Stimulated activated memory B cell treated with anti-CD40 and anti-IgM and Interleukin-4, amounts not matched to agents 10 μg/mL and 1 μg/mL and 100 μg/mL, for 72 hours (primary cell): ENCODE results near the gene STK32B.

ENCODE experiments used
- ATAC-seq: fragments of 150-1000 bp; cut with Tn5 transposase; 2 replicates; pipeline ENCODE4 v1.10.0; 2021
- H3K27ac Mint-ChIP-seq: one replicate; pipeline ENCODE4 v1.8.0; 2022; ENCODE audit warnings: mild to moderate bottlenecking, mixed read lengths
- H3K27me3 Mint-ChIP-seq: one replicate; pipeline ENCODE4 v1.8.0; 2022; ENCODE audit warnings: mixed read lengths
- H3K36me3 Mint-ChIP-seq: one replicate; pipeline ENCODE4 v1.8.0; 2022; ENCODE audit warnings: mixed read lengths
- H3K4me1 Mint-ChIP-seq: one replicate; pipeline ENCODE4 v1.8.0; 2022; ENCODE audit warnings: mixed read lengths
- H3K4me3 Mint-ChIP-seq: one replicate; pipeline ENCODE4 v1.8.0; 2022; ENCODE audit warnings: mild to moderate bottlenecking, moderate library complexity, mixed read lengths
- H3K9me3 Mint-ChIP-seq: one replicate; pipeline ENCODE4 v1.8.0; 2022; ENCODE audit warnings: mixed read lengths

STK32B gene

GRCh38 chr4:5381961-5382441, 330.7 kb downstream of the STK32B start:
- Mint-ChIP-seq H3K9me3 (peaks cover 9% of the 10 kb centered on the region), H3K27me3 (peaks cover 12% of the 10 kb centered on the region), H3K4me1 (no peaks in the 10 kb centered on the region), H3K27ac (no peak overlapping the region), H3K36me3 (no peaks in the 10 kb centered on the region), H3K4me3 (no peak overlapping the region)
- ATAC-seq = no peak

- Mint-ChIP-seq H3K27ac (no peak overlapping the region), H3K4me3 (no peak overlapping the region), H3K27me3 (peaks cover 12% of the 10 kb centered on the region), H3K4me1 (no peaks in the 10 kb centered on the region), H3K9me3 (peaks cover 4% of the 10 kb centered on the region), H3K36me3 (no peaks in the 10 kb centered on the region)
- no peak for ATAC-seq
Observed at GRCh38 chr4:5383191-5383980, 332.1 kb downstream of the STK32B start.

- no peaks in the 10 kb centered on the region for H3K9me3 Mint-ChIP-seq
- no peak overlapping the region for H3K4me3 Mint-ChIP-seq
- no peaks in the 10 kb centered on the region for H3K36me3 Mint-ChIP-seq
- ATAC-seq = no peak
- H3K27me3 Mint-ChIP-seq = peaks cover 12% of the 10 kb centered on the region
- H3K27ac Mint-ChIP-seq = no peak overlapping the region
- H3K4me1 Mint-ChIP-seq = no peaks in the 10 kb centered on the region
Observed at GRCh38 chr4:5385741-5386311, 334.5 kb downstream of the STK32B start.

- no peaks in the 10 kb centered on the region for H3K36me3 Mint-ChIP-seq
- no peak overlapping the region for H3K27ac Mint-ChIP-seq
- H3K4me3 Mint-ChIP-seq = no peak overlapping the region
- peaks cover 12% of the 10 kb centered on the region for H3K27me3 Mint-ChIP-seq
- ATAC-seq = no peak
- no peaks in the 10 kb centered on the region for H3K9me3 Mint-ChIP-seq
- no peaks in the 10 kb centered on the region for H3K4me1 Mint-ChIP-seq
Observed at GRCh38 chr4:5386921-5387320, 335.6 kb downstream of the STK32B start.

- no peak for ATAC-seq
Observed at GRCh38 chr4:5387457-5387856, 336.2 kb downstream of the STK32B start.

GRCh38 chr4:5389756-5390310, 338.6 kb downstream of the STK32B start:
- Mint-ChIP-seq H3K4me3 (no peak overlapping the region), H3K27ac (no peak overlapping the region), H3K27me3 (no peaks in the 10 kb centered on the region), H3K36me3 (no peaks in the 10 kb centered on the region), H3K9me3 (peaks cover 6% of the 10 kb centered on the region), H3K4me1 (no peaks in the 10 kb centered on the region)
- no peak for ATAC-seq

More at GRCh38 chr4:5387457-5387856, 336.2 kb downstream of the STK32B start:
- H3K36me3 Mint-ChIP-seq = no peaks in the 10 kb centered on the region
- H3K4me1 Mint-ChIP-seq = no peaks in the 10 kb centered on the region
- H3K27me3 Mint-ChIP-seq = peaks cover 12% of the 10 kb centered on the region
- no peak overlapping the region for H3K4me3 Mint-ChIP-seq
- H3K27ac Mint-ChIP-seq = no peak overlapping the region
- peaks cover 1% of the 10 kb centered on the region for H3K9me3 Mint-ChIP-seq

- no peaks in the 10 kb centered on the region for H3K36me3 Mint-ChIP-seq
Observed at GRCh38 chr4:5391492-5391891, 340.2 kb downstream of the STK32B start.

GRCh38 chr4:5393911-5394513, 342.7 kb downstream of the STK32B start:
- Mint-ChIP-seq H3K9me3 (peaks cover 6% of the 10 kb centered on the region), H3K4me1 (no peaks in the 10 kb centered on the region), H3K36me3 (no peaks in the 10 kb centered on the region), H3K4me3 (no peak overlapping the region), H3K27me3 (no peaks in the 10 kb centered on the region), H3K27ac (no peak overlapping the region)
- ATAC-seq = no peak

More at GRCh38 chr4:5391492-5391891, 340.2 kb downstream of the STK32B start:
- H3K4me3 Mint-ChIP-seq = no peak overlapping the region
- H3K27ac Mint-ChIP-seq = no peak overlapping the region
- H3K4me1 Mint-ChIP-seq = no peaks in the 10 kb centered on the region
- ATAC-seq = no peak
- no peaks in the 10 kb centered on the region for H3K27me3 Mint-ChIP-seq
- peaks cover 6% of the 10 kb centered on the region for H3K9me3 Mint-ChIP-seq

- Mint-ChIP-seq H3K4me1 (no peaks in the 10 kb centered on the region), H3K27me3 (no peaks in the 10 kb centered on the region), H3K4me3 (no peak overlapping the region), H3K9me3 (peaks cover 6% of the 10 kb centered on the region), H3K36me3 (no peaks in the 10 kb centered on the region), H3K27ac (no peak overlapping the region)
- ATAC-seq = no peak
Observed at GRCh38 chr4:5395781-5396180, 344.5 kb downstream of the STK32B start.

GRCh38 chr4:5398056-5398455, 346.8 kb downstream of the STK32B start:
- Mint-ChIP-seq H3K4me3 (no peak overlapping the region), H3K4me1 (no peaks in the 10 kb centered on the region)

GRCh38 chr4:5399124-5399523, 347.8 kb downstream of the STK32B start:
- peaks cover 12% of the 10 kb centered on the region for H3K27me3 Mint-ChIP-seq
- no peak overlapping the region for H3K4me3 Mint-ChIP-seq
- no peak overlapping the region for H3K27ac Mint-ChIP-seq
- no peaks in the 10 kb centered on the region for H3K4me1 Mint-ChIP-seq
- no peaks in the 10 kb centered on the region for H3K36me3 Mint-ChIP-seq
- no peak for ATAC-seq
- peaks cover 11% of the 10 kb centered on the region for H3K9me3 Mint-ChIP-seq

More at GRCh38 chr4:5398056-5398455, 346.8 kb downstream of the STK32B start:
- H3K36me3 Mint-ChIP-seq = no peaks in the 10 kb centered on the region
- no peak overlapping the region for H3K27ac Mint-ChIP-seq
- ATAC-seq = no peak
- peaks cover 12% of the 10 kb centered on the region for H3K27me3 Mint-ChIP-seq
- peaks cover 9% of the 10 kb centered on the region for H3K9me3 Mint-ChIP-seq

GRCh38 chr4:5399790-5400421, 348.6 kb downstream of the STK32B start:
- Mint-ChIP-seq H3K27me3 (peaks cover 12% of the 10 kb centered on the region), H3K36me3 (no peaks in the 10 kb centered on the region), H3K9me3 (peaks cover 11% of the 10 kb centered on the region), H3K4me3 (no peak overlapping the region), H3K4me1 (no peaks in the 10 kb centered on the region), H3K27ac (no peak overlapping the region)
- no peak for ATAC-seq

- peaks cover 12% of the 10 kb centered on the region for H3K27me3 Mint-ChIP-seq
- no peaks in the 10 kb centered on the region for H3K36me3 Mint-ChIP-seq
- peaks cover 33% of the 10 kb centered on the region for H3K9me3 Mint-ChIP-seq
- H3K27ac Mint-ChIP-seq = no peak overlapping the region
- ATAC-seq = no peak
- no peak overlapping the region for H3K4me3 Mint-ChIP-seq
- H3K4me1 Mint-ChIP-seq = no peaks in the 10 kb centered on the region
Observed at GRCh38 chr4:5403746-5404497, 352.6 kb downstream of the STK32B start.

GRCh38 chr4:5409237-5409636, 358.0 kb downstream of the STK32B start:
- H3K36me3 Mint-ChIP-seq = no peaks in the 10 kb centered on the region
- no peaks in the 10 kb centered on the region for H3K4me1 Mint-ChIP-seq
- H3K4me3 Mint-ChIP-seq = no peak overlapping the region
- H3K27me3 Mint-ChIP-seq = no peaks in the 10 kb centered on the region
- no peak for ATAC-seq
- H3K9me3 Mint-ChIP-seq = peaks cover 22% of the 10 kb centered on the region
- H3K27ac Mint-ChIP-seq = no peak overlapping the region
